Esophagus muscularis mucosa (tissue), 4 donors: Measurements from ENCODE around the gene CCNF. TPM values are rescaled to one million over a fixed set of nuclear protein-coding genes. Genes with fewer than 3 reads are reported as not detected.

Experiments
- DNase-seq: peaks from one replicate; pipeline ENCODE4 v3.0.0-alpha.2; 2017; ENCODE audit errors: extremely low spot score
- H3K27ac ChIP-seq, 4 donors: fragments of 200-600 bp; sonication (generic); replicated peaks in 1 of 4; 1 replicate in 3 of 4; 2 replicates in 1 of 4; pipeline ENCODE4 v1.5.1; 2016 to 2019; ENCODE audit warnings: mild to moderate bottlenecking in 1 of 4
- H3K27me3 ChIP-seq, 4 donors: fragments of 200-600 bp; sonication (generic); one replicate each; pipeline versions ENCODE4 v1.5.1 to v1.6.0; 2016 to 2019
- H3K36me3 ChIP-seq, 4 donors: fragments of 200-600 bp; sonication (generic); one replicate each; pipeline ENCODE4 v1.5.1; 2016 to 2019
- H3K4me1 ChIP-seq, 4 donors: fragments of 200-600 bp; sonication (generic); one replicate each; pipeline ENCODE4 v1.5.1; 2016 to 2019
- H3K4me3 ChIP-seq, 4 donors: fragments of 200-600 bp; sonication (generic); 1 replicate in 2 of 4; 2 replicates in 2 of 4; pipeline ENCODE4 v1.5.1; 2016 to 2019; ENCODE audit warnings: mild to moderate bottlenecking in 4 of 4, moderate library complexity in 1 of 4
- H3K9me3 ChIP-seq, 4 donors: fragments of 200-600 bp; sonication (generic); 1 replicate in 3 of 4; 2 replicates in 1 of 4; pipeline ENCODE4 v1.5.1; 2016 to 2019
- EP300 ChIP-seq: sonication (generic); formaldehyde crosslinking; IDR thresholded peaks from one replicate; pipeline ENCODE4 v1.6.1; 2017; ENCODE audit warnings: antibody characterized with exemption
- POLR2A ChIP-seq: fragments of 450-650 bp; IDR thresholded peaks from one replicate; pipeline ENCODE4 v1.6.1; 2017; ENCODE audit warnings: antibody characterized with exemption, moderate library complexity, mild to moderate bottlenecking, low read depth
- POLR2AphosphoS5 ChIP-seq, 2 donors: sonication (generic); formaldehyde crosslinking; IDR thresholded peaks; one replicate each; pipeline ENCODE4 v1.6.1; 2017; ENCODE audit warnings: antibody characterized with exemption in 2 of 2
- WGBS: methylation state at CpG from one replicate; pipeline ENCODE4 v1.1.5; 2018; 5-methylcytosine and 5-hydroxymethylcytosine counted together
- intact Hi-C: fragments of 100-400 bp; cut with DNase I; formaldehyde crosslinking; loops from one replicate; pipeline ENCODE4 v1.15.1; 2023
- total RNA-seq, 4 donors: library from RNA; depleted of rRNA; stranded (reverse); fragments of >200 nt; gene quantifications; one replicate each; pipeline versions ENCODE4 v1.1.0 to v1.2.1, GENCODE V29; 2016
- TF ChIP-seq, protein P1 (sequence below), 3 experiments: fragments of 200-600 bp in 2 of 3; fragments of 450-650 bp in 1 of 3; sonication (generic) in 2 of 3; IDR thresholded peaks; one replicate each; pipeline ENCODE4 v1.5.1; 2017 to 2019; ENCODE audit warnings: antibody characterized with exemption in 3 of 3, mild to moderate bottlenecking in 2 of 3, moderate library complexity in 1 of 3

Gene CCNF
- total RNA-seq, 4 donors from 2014 or later = 0.83 to 2.5 (median 1.5) TPM

DNA sequence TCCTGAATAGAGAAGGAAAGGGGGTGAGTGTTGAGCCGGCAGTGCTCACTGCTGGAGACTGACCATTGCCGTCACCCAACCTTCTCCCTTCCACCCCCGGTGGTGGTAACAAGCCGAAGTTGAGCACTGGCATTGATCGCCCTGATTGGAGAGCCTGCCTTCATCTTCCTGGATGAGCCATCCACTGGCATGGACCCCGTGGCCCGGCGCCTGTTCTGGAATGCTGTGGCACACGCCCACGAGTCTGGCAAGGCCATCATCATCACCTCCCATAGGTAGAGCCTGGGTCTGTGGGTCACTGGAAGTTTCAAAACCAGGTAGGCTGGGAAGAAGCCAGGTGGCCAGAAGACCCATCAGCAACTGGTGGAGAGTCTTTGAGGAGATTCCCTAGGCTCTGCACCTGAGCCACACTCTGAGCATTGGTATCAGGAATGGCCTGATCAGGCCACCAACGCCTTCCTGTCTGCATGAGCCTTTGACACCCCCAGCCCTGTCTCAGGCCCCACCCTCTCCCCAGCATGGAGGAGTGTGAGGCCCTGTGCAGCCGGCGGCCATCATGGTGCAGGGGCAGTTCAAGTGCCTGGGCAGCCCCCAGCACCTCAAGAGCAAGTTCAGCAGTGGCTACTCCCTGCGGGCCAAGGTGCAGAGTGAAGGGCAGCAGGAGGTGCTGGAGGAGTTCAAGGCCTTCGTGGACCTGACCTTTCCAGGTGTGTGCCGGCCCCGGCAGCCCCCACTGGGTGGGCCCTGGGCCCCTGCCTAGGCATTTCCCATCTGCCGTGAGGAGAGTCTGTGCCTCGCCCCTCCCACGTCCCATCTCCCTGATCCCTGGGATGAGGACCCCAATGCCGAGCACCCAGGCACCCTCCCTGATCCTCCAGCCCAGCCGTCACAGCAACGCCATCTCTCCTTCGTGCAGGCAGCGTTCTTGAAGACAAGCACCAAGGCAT lies 4.9 kb upstream of the CCNF start:
- H3K27me3 ChIP-seq = no peaks in the 10 kb centered on the region
- intact Hi-C loops = loop anchor here (5.0 kb wide), 2 partner anchors 78 to 82 kb away; partner anchors contain the start of gene ABCA3
- DNase-seq = no peak
- no peaks in the 10 kb centered on the region for H3K36me3 ChIP-seq
- TF ChIP-seq EP300 (no peak), POLR2AphosphoS5 (IDR thresholded peaks at IDR 0.05) (no peak), POLR2A (no peak)
- TF ChIP-seq, protein P1, sequence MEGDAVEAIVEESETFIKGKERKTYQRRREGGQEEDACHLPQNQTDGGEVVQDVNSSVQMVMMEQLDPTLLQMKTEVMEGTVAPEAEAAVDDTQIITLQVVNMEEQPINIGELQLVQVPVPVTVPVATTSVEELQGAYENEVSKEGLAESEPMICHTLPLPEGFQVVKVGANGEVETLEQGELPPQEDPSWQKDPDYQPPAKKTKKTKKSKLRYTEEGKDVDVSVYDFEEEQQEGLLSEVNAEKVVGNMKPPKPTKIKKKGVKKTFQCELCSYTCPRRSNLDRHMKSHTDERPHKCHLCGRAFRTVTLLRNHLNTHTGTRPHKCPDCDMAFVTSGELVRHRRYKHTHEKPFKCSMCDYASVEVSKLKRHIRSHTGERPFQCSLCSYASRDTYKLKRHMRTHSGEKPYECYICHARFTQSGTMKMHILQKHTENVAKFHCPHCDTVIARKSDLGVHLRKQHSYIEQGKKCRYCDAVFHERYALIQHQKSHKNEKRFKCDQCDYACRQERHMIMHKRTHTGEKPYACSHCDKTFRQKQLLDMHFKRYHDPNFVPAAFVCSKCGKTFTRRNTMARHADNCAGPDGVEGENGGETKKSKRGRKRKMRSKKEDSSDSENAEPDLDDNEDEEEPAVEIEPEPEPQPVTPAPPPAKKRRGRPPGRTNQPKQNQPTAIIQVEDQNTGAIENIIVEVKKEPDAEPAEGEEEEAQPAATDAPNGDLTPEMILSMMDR (IDR thresholded peaks at IDR 0.05) = no peak
- peaks cover 4 to 9% (median 7%) of the 10 kb centered on the region in 4 donors for H3K4me1 ChIP-seq
- 90% methylated on average over 14 of the region's 25 CpGs for WGBS
- H3K27ac ChIP-seq = no peak overlapping the region
- H3K4me3 ChIP-seq = no peak overlapping the region
- no peaks in the 10 kb centered on the region for H3K9me3 ChIP-seq

DNA sequence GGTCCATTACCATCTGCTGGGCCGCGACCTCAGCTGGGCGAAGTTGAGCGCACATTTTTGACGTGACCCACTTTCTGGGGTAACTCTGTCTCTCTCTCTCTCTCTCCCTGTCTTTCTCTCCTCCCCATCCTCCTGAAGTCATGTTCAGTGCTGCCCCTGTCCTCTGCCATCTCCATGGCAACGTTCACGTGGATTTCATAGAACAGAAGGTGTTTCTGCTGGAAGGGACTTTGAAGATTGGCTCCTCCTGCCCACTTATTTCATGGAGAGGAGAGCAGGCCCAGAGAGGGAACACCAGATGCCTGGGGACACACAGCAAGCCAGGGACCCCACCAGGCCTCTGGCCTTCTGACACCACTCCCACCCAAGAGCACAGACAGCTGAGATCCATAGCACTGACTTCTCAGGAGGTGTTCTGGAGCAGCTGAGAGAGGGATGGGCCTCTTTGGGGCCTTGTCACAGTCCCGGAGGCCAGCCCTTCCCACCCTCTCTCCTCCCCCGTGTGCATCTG lies 4.2 kb upstream of the CCNF start:
- no peak for DNase-seq
- no peak for TF ChIP-seq POLR2AphosphoS5 (IDR thresholded peaks at IDR 0.05)
- TF ChIP-seq, protein P1 (IDR thresholded peaks at IDR 0.05) = no peak
- TF ChIP-seq POLR2A = no peak
- TF ChIP-seq EP300 = no peak
- 95% methylated on average over 7 of the region's 9 CpGs for WGBS

GRCh38 chr16:2425825-2426430 lies 3.3 kb upstream of the CCNF start:
- Histone ChIP-seq H3K9me3 (no peaks in the 10 kb centered on the region), H3K36me3 (no peaks in the 10 kb centered on the region), H3K27me3 (no peaks in the 10 kb centered on the region), H3K27ac (no peak overlapping the region), H3K4me3 (no peak overlapping the region), H3K4me1 (peaks cover 15 to 21% (median 19%) of the 10 kb centered on the region in 4 donors)
- TF ChIP-seq, protein P1 (IDR thresholded peaks at IDR 0.05) = no peak
- TF ChIP-seq EP300 (no peak), POLR2AphosphoS5 (IDR thresholded peaks at IDR 0.05) (no peak), POLR2A (no peak)
- intact Hi-C loops = loop anchor here (5.0 kb wide), 1 partner anchor 76 kb away; no protein-coding TSS in a partner anchor
- WGBS = 97% methylated on average over 12 of the region's 13 CpGs
- no peak for DNase-seq

More for the DNA sequence above, 4.2 kb upstream of the CCNF start:
- Histone ChIP-seq H3K4me3 (no peak overlapping the region), H3K9me3 (no peaks in the 10 kb centered on the region), H3K27me3 (no peaks in the 10 kb centered on the region), H3K36me3 (no peaks in the 10 kb centered on the region), H3K27ac (no peak overlapping the region), H3K4me1 (peaks cover 8 to 15% (median 12%) of the 10 kb centered on the region in 4 donors)
- intact Hi-C loops = loop anchor here (5.0 kb wide), 1 partner anchor 77 kb away; no protein-coding TSS in a partner anchor

DNA sequence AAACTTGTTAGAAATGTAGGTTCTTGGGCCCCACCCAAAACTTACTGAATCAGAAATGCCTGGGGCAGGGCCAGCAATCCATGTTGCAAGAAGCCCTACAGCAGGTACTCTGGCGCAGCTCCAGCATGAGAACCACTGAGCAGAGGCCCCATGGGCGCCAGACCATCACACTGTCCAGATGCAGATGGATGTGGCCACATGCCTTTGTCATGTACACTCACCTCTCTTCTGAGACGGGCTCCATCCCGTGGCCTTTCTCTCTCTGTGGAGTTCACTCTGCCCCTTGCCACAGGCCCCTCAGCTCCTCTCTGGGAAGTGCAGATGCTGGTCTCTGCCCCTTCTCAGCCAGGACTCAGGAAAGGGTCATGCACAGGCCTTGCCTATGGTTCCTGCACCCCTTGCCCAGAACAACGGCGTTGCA lies 2.3 kb upstream of the CCNF start:
- Histone ChIP-seq H3K9me3 (no peaks in the 10 kb centered on the region), H3K4me1 (peaks cover 15 to 21% (median 19%) of the 10 kb centered on the region in 4 donors), H3K27me3 (no peaks in the 10 kb centered on the region), H3K4me3 (no peak overlapping the region), H3K36me3 (peaks cover 0 to 3% (median 0%) of the 10 kb centered on the region in 4 donors), H3K27ac (no peak overlapping the region)
- intact Hi-C loops = loop anchor here (5.0 kb wide), 1 partner anchor 75 kb away; no protein-coding TSS in a partner anchor
- TF ChIP-seq, protein P1 (IDR thresholded peaks at IDR 0.05) = no peak
- TF ChIP-seq POLR2A (no peak), EP300 (no peak)
- DNase-seq = no peak
- 93% methylated on average over 5 of the region's 6 CpGs for WGBS
